GM18499 (cell line): ENCODE measurements around the gene CSNK1G1.
"Not testable (repeated sequence)": the region's sequence is repeated elsewhere in the genome, so short reads cannot be mapped to it uniquely, and the experiment has no call there.

Source experiments
- ATAC-seq: cut with Tn5 transposase; IDR thresholded peaks from one replicate; pipeline ENCODE4 v1.9.1; 2021; ENCODE audit warnings: moderate number of reproducible peaks; ENCODE audit not compliant: insufficient read depth, unreplicated experiment

CSNK1G1 gene

GRCh38 chr15:64289550-64289949 is 66.4 kb downstream of the CSNK1G1 start:
- ATAC-seq: no peak

- no peak for ATAC-seq
Measured at GRCh38 chr15:64288999-64289398, 67.0 kb downstream of the CSNK1G1 start.

DNA sequence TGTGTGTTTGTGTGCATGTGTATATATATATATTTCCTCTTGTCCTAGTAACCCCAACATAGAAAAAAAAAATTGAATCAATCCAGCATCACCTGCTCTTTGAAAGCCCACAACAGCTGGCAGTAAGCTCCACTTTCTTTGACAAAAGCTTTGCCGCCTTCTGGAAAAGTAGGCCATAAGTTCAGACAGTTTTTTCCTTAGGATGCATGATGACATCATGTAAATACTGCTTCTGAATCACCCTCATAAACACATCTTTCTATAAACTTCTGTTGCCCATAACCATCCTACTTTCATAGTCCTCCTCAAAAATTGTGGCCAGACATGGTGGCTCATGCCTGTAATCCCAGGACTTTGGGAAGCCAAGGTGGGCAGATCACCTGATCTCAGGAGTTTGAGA is 67.4 kb downstream of the CSNK1G1 start:
- ATAC-seq: no peak

- no peak for ATAC-seq
Measured at GRCh38 chr15:64287953-64288352, 68.0 kb downstream of the CSNK1G1 start.

GRCh38 chr15:64286473-64286872 is 69.5 kb downstream of the CSNK1G1 start:
- no peak for ATAC-seq

GRCh38 chr15:64285871-64286270 is 70.1 kb downstream of the CSNK1G1 start:
- no peak for ATAC-seq

DNA sequence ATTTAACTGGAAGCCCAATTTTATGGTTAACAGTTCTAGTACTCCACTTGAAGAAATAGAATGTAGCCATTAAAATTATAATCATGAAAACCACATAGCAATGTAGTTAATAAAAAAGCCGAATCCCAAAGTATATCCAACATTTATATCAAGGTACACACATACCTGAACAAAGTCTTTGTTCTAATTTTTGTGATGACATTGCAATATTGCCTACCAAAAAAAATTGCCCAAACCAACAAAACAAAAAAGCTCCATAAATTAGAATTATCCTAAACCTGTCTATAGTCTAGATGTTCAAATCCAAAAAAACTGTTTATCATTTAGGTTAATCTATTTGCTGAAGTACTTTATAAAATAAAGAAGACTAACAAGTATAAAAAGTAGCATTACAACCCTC is 70.8 kb downstream of the CSNK1G1 start:
- ATAC-seq: no peak

GRCh38 chr15:64284042-64284441 is 71.9 kb downstream of the CSNK1G1 start:
- ATAC-seq: no peak

GRCh38 chr15:64282701-64283100 is 73.3 kb downstream of the CSNK1G1 start:
- no peak for ATAC-seq

- ATAC-seq: no peak
Measured at GRCh38 chr15:64279131-64279530, 76.8 kb downstream of the CSNK1G1 start.

- no peak for ATAC-seq
Measured at GRCh38 chr15:64275934-64276333, 80.0 kb downstream of the CSNK1G1 start.

GRCh38 chr15:64274341-64274950 is 81.5 kb downstream of the CSNK1G1 start:
- no peak for ATAC-seq

- no peak for ATAC-seq
Measured at GRCh38 chr15:64267331-64267973, 88.5 kb downstream of the CSNK1G1 start.

GRCh38 chr15:64265188-64265587 is 90.8 kb downstream of the CSNK1G1 start:
- ATAC-seq: not testable (repeated sequence)

GRCh38 chr15:64264502-64264901 is 91.5 kb downstream of the CSNK1G1 start:
- ATAC-seq: no peak

DNA sequence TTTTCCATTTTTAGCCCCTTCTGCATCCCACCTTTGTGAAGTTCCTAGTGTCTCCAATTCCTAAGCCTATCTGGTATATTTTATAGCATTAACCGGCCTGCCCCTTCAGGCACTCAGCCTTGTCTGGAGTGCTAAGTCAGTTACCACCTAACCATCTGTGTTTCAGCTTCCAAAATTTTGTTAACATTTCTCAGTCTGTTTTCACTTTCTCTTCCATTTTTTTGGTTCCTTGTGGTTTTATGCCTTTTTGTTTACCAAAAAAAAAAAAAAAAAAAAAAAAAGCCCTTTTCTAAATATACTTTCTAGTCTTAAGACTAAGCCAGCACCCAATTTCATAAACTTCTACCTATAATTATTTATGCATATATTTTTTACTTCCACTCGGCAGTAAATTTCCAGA is 92.4 kb downstream of the CSNK1G1 start:
- ATAC-seq: no peak

GRCh38 chr15:64256051-64256450 is 99.9 kb downstream of the CSNK1G1 start:
- no peak for ATAC-seq

GRCh38 chr15:64251658-64252057 is 104.3 kb downstream of the CSNK1G1 start:
- ATAC-seq: no peak

- ATAC-seq: no peak
Measured at GRCh38 chr15:64251121-64251520, 104.9 kb downstream of the CSNK1G1 start.

DNA sequence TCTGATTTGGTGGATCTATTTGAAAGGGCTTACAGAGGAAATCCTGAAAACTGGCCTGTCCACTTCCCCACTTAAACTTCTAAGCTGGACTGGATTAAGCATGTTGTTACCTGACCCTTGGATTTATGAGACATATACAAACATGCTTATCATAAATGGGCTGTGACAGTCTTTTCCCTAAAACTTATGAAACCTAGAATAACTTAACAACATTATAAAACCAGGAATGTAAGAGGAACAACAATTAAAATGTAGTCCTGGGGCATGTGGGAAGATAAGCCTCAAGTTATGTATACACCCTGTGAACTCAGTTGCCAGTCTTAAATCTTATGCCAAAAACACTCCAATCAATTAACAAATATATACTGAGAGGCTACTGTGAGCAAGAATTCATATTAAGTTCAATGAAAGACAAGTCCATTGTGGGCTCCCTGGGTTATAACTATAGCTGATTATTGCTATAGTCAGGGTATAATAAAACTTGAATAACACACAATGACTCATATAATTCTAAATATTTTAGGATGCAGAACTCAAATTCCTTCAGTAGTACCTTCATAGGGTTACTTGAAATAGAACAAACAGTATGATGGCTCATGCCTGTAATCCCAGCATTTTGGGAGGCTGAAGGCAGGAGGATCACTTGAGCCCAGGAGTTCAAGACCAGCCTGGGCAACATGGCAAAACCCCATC is 105.9 kb downstream of the CSNK1G1 start:
- no peak for ATAC-seq

- no peak for ATAC-seq
Measured at GRCh38 chr15:64249406-64249805, 106.6 kb downstream of the CSNK1G1 start.
